ENCODE results near the gene KCP. TPM values are rescaled to one million over a fixed set of nuclear protein-coding genes. Genes with fewer than 3 reads are reported as not detected.

KCP gene
- not detected in 2 replicates for total RNA-seq (2014; rRNA removed; shearing (Covaris generic))

DNA sequence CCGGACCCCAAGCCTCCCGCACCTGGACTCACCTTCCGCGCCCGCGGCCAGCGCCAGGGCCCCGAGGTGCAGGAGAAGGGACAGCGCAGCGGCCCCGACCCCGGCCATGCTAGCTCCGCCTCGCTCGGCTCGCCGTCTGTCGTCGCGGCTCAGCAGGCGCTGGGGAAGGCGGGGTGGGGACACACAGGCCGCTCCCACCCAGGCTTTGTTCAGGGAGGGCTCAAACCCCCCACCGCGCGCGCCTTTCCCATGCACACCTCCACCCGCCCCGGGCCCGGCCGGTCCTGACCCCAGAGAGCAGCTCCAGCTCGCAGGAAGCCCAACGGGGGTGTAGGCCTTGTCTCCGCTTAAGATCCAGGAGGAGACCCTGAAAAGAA lies at the start of gene KCP:
Gene KCP, minus strand, starts transcription at position 141 of the 377 bp plus-strand sequence. Its CDS starts 33 bp downstream, at position 108.

DNA sequence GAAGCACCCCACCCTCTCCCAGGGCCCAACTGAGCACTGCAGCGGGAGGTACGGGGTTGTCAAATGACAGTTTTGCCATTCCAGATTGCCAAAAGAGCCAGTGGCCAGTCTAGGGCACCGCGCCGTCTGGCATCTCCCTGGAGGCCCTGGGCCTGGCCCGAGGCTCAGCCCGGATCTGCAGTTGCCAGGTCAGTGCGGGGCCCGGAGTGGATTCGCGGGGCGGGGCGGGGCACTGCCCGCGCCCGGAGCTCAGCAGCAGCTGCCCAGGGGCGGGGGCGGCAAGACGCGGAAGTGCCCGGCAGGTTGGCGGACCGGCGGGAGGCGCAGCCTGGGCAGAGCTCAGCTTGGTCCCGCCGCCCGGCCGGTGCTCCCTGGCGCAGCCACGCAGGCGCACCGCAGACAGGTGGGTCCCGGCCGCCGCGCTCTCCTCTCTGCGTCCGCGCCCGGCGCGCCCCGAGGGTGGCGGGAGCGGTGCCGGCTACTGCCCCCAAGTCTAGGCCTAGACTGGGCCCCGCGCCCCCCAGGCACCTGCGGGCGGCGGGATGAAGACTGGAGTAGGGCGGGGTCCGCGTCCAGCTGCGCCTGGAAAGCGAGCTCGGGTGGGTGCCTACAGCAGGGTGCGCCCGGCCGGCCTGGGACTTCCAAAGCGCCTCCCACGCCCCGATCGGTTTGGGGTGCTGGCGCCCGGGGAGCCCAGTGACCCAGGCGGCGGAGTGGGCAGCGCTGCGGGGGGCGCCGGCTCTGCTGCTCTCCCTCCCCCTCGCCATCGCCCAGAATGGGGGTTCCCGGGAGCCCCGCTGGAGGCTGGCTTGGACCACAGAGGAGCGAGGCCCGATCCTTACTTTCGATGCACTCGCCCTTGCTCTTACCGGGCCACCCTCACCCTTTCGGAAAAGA lies 27.4 kb upstream of the KCP start, which contains the start of gene IRF5:
Gene IRF5, plus strand, starts transcription at position 281 of the 897 bp plus-strand sequence. CDS start 4,155 bp downstream, outside the sequence.

DNA sequence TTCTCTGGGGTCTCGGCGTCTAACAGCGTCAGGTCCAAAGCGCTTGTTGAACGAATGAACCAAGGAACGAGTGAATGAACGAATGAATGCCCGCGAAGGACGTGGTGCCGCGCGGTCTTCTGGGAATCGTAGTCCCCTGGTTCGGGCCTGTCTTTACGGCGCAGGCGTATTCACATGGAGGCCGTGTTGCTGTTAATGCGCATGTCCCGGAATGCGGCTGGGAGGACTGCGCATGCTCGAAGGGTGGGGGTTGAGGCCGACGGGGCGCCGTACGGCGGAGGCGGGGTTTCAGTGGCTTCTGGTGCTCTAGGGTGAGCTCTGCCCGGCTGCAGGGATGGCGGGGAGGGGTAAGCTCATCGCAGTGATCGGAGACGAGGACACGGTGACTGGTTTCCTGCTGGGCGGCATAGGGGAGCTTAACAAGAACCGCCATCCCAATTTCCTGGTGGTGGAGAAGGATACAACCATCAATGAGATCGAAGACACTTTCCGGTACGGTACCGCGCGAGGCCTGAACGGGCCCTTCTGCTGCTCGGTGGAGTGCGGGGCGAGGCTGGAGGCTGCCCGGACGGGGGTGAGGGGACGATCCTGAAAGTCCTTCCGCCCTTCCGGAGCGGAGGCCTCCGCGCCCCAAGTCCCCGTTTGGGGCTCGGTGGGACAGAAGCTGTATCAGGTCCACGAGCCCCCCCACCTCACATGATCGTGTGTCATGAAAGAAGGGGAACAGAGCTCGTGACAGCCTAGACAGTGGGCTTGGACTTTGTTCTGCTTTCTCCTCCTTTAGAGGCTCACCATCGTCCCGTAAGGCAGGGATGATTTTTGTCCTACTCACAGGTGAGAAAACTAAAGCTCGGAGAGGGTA lies 47.7 kb downstream of the KCP start, which contains the start of gene ATP6V1F:
Gene ATP6V1F, plus strand, starts transcription at position 286 of the 862 bp plus-strand sequence. Its CDS starts 49 bp downstream, at position 335.

DNA sequence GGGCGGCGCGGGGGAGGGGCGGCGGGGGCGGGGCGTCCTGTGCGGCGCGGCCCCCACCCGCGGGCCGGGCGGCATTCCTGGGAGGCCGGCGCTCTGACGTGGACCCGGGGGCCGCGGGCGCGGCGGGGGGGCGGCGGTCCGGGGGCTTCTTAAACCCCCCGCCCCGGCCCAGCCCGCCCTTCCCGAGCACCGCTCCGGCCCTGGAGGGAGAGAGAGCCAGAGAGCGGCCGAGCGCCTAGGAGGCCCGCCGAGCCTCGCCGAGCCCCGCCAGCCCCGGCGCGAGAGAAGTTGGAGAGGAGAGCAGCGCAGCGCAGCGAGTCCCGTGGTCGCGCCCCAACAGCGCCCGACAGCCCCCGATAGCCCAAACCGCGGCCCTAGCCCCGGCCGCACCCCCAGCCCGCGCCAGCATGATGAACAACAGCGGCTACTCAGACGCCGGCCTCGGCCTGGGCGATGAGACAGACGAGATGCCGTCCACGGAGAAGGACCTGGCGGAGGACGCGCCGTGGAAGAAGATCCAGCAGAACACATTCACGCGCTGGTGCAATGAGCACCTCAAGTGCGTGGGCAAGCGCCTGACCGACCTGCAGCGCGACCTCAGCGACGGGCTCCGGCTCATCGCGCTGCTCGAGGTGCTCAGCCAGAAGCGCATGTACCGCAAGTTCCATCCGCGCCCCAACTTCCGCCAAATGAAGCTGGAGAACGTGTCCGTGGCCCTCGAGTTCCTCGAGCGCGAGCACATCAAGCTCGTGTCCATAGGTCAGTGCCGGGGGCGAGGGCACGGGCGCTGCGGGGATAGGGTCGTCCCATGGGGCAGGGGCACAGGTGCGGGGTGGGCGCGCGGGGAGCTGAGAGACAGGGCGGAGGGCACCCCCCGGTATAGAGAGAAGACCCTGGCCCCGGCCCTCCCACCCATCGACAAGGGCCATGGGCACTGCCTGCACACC lies 80.0 kb downstream of the KCP start, which contains the start of gene FLNC:
Gene FLNC, plus strand, starts transcription at position 176 of the 947 bp plus-strand sequence. Its CDS starts 232 bp downstream, at position 408.

Other genes starting within 250 kb of the KCP start
- gene GARIN1A, start 238.4 kb downstream of the KCP start, total RNA-seq (2014; rRNA removed; shearing (Covaris generic)) = 0.87 and 1.1 TPM in 2 replicates
- gene CALU, start 171.3 kb downstream of the KCP start, total RNA-seq (2014; rRNA removed; shearing (Covaris generic)) = 207 and 249 TPM in 2 replicates
- gene OPN1SW, start 134.9 kb downstream of the KCP start, total RNA-seq (2014; rRNA removed; shearing (Covaris generic)) = not detected in 2 replicates
- gene CCDC136, start 118.7 kb downstream of the KCP start, total RNA-seq (2014; rRNA removed; shearing (Covaris generic)) = 17.5 and 19.4 TPM in 2 replicates
- 0.03 TPM in 1 of 2 replicates, not detected in the other for gene FLNC, start 80.3 kb downstream of the KCP start, total RNA-seq (2014; rRNA removed; shearing (Covaris generic))
- gene ATP6V1F, start 47.9 kb downstream of the KCP start, total RNA-seq (2014; rRNA removed; shearing (Covaris generic)) = 96.2 and 110 TPM in 2 replicates
- 1.4 and 2.6 TPM in 2 replicates for gene IRF5, start 27.2 kb upstream of the KCP start, total RNA-seq (2014; rRNA removed; shearing (Covaris generic))
- 41.9 and 43.8 TPM in 2 replicates for gene TNPO3, start 144.4 kb upstream of the KCP start, total RNA-seq (2014; rRNA removed; shearing (Covaris generic))
- gene TSPAN33, start 234.0 kb upstream of the KCP start, total RNA-seq (2014; rRNA removed; shearing (Covaris generic)) = 3.7 and 4.0 TPM in 2 replicates